ENCODE results near the gene LRRC75A. TPM values are rescaled to one million over a fixed set of nuclear protein-coding genes. Genes with fewer than 3 reads are reported as not detected.

LRRC75A gene
- total and polyA plus RNA-seq, 2 donors (not counting 3 experiments of a cell fraction or from before 2014, with no cell fraction given) = 3.7 to 6.1 TPM

DNA sequence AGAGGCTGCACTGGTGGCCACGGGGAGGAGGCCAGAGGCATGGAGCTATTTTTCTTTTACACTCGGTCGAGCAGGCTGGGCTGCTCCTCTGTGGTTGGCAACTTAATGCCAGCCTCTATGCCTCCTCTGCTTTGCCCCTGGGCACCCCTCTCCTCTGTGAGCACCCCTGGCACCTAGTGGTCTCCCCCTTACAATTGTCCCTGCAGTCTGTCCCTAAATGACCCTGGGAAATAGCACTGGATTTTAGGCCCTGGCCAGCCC is 27.0 kb downstream of the LRRC75A start:
- Histone ChIP-seq H3K9ac (replicated peaks; ENCODE audit: extremely low read depth, insufficient read depth, low read length) (no peak overlapping the region), H2AFZ (ENCODE audit: low read depth, low read length) (no peak overlapping the region), H3K27me3 (ENCODE audit: control insufficient read depth in 2 of 2, insufficient read depth in 2 of 2, low read length in 2 of 2) (no peaks in the 10 kb centered on the region), H3K36me3 (ENCODE audit: control insufficient read depth in 2 of 2, extremely low read depth in 1 of 2, insufficient read depth in 2 of 2, low read length in 2 of 2) (no peaks in the 10 kb centered on the region), H3K4me1 (ENCODE audit: control insufficient read depth, extremely low read depth, insufficient read depth, low read length) (peaks cover 22% of the 10 kb centered on the region), H3K4me2 (ENCODE audit: insufficient read depth, low read length) (no peak overlapping the region), H3K9me1 (replicated peaks; ENCODE audit: control insufficient read depth, extremely low read depth, insufficient read depth, low read length) (no peaks in the 10 kb centered on the region), H3K27ac (ENCODE audit: insufficient read depth, low read depth, low read length) (no peak overlapping the region), H3K4me3 (replicated peaks in 1 of 3; ENCODE audit: insufficient read depth in 1 of 3, low read depth in 1 of 3, low read length in 3 of 3) (no peak overlapping the region), H4K20me1 (replicated peaks; ENCODE audit: control insufficient read depth, extremely low read depth, insufficient read depth, low read length) (no peaks in the 10 kb centered on the region), H3K9me3 (replicated peaks; ENCODE audit: control insufficient read depth, insufficient read depth, low read length) (no peaks in the 10 kb centered on the region), H3K79me2 (ENCODE audit: control insufficient read depth, insufficient read depth, low read length) (no peaks in the 10 kb centered on the region)
- no peak for TF ChIP-seq CTCF (IDR thresholded peaks at IDR 0.05; ENCODE audit: extremely low read depth in 1 of 2, insufficient read depth in 1 of 2, low read depth in 1 of 2, low read length in 2 of 2)
- TF ChIP-seq GATA2 (IDR thresholded peaks at IDR 0.05; ENCODE audit: insufficient read depth, insufficient read length, low read depth, low read length) = no peak
- TF ChIP-seq MAX (IDR thresholded peaks at IDR 0.05; ENCODE audit: insufficient read depth, insufficient read length) = no peak
- no peak for TF ChIP-seq POLR2A (IDR thresholded peaks at IDR 0.05; ENCODE audit: low read depth, low read length)
- TF ChIP-seq FOS (IDR thresholded peaks at IDR 0.05; ENCODE audit: borderline replicate concordance, insufficient read depth, low read length) = no peak
- dilution Hi-C loops (cut with MboI; ENCODE audit: extremely low pct_ligation_motif_present, low sequenced_read_pairs) (no loop called here), intact Hi-C loops (cut with micrococcal nuclease) (no loop called here)
- CTCF ChIA-PET = interaction anchor here (0.7 to 5.3 kb wide), 11 partner anchors 9 to 101 kb away, joined by 3 to 42 read pairs (median 4); partner anchors contain the start of gene LRRC75A
- FAIRE-seq (no peak), DNase-seq (ENCODE audit: low read depth, low spot score) (no peak)
- POLR2A ChIA-PET = no interaction called here
- BruUV-seq (replicated peaks) = no TSS peak

Data from endothelial cell of umbilical vein (primary cell).